Tibial artery (tissue), 4 donors: ENCODE results near the gene NEGR1.

ENCODE experiments used
- DNase-seq, 2 donors: peaks; one replicate each; pipeline ENCODE4 v3.0.0-alpha.2; 2019
- H3K27ac ChIP-seq, 2 donors: fragments of 200-600 bp; sonication (generic) in 1 of 2; 1 replicate in 1 of 2; 2 replicates in 1 of 2; pipeline ENCODE4 v1.5.1; 2018 to 2019; ENCODE audit warnings: mild to moderate bottlenecking in 1 of 2
- H3K27me3 ChIP-seq, 2 donors: fragments of 200-600 bp; sonication (generic) in 1 of 2; one replicate each; pipeline versions ENCODE4 v1.5.1 to v1.6.0; 2016 to 2019
- H3K36me3 ChIP-seq, 3 donors: fragments of 200-600 bp; sonication (generic) in 2 of 3; one replicate each; pipeline ENCODE4 v1.5.1; 2016 to 2019; ENCODE audit warnings: mild to moderate bottlenecking in 2 of 3
- H3K4me1 ChIP-seq, 4 donors: fragments of 200-600 bp; sonication (generic) in 2 of 4; 1 replicate in 3 of 4; 2 replicates in 1 of 4; pipeline ENCODE4 v1.5.1; 2016 to 2019
- H3K4me3 ChIP-seq, 2 donors: fragments of 200-600 bp; sonication (generic) in 1 of 2; 1 replicate in 1 of 2; 2 replicates in 1 of 2; pipeline ENCODE4 v1.5.1; 2018 to 2019; ENCODE audit warnings: mild to moderate bottlenecking in 2 of 2
- H3K9me3 ChIP-seq, 3 donors: fragments of 200-600 bp; sonication (generic) in 1 of 3; one replicate each; pipeline ENCODE4 v1.5.1; 2016 to 2019
- CTCF ChIP-seq, 2 experiments: fragments of 200-600 bp in 1 of 2; fragments of 450-650 bp in 1 of 2; IDR thresholded peaks; one replicate each; pipeline ENCODE4 v1.5.1; 2017 to 2019; ENCODE audit warnings: antibody characterized with exemption in 2 of 2, mild to moderate bottlenecking in 1 of 2, moderate library complexity in 1 of 2
- intact Hi-C: fragments of 100-400 bp; cut with DNase I; formaldehyde crosslinking; loops from one replicate; pipeline ENCODE4 v1.15.0; 2023; ENCODE audit warnings: low total_unique reads

The NEGR1 gene

GRCh38 chr1:72050551-72050950, 231.8 kb downstream of the NEGR1 start:
- no peak for DNase-seq
- H3K27me3 ChIP-seq, result no peaks in the 10 kb centered on the region
- peaks cover 0 to 8% (median 0%) of the 10 kb centered on the region in 4 donors for H3K4me1 ChIP-seq
- H3K36me3 ChIP-seq, result no peaks in the 10 kb centered on the region
- H3K27ac ChIP-seq, result no peak overlapping the region
- no peak for TF ChIP-seq CTCF (IDR thresholded peaks at IDR 0.05)
- H3K9me3 ChIP-seq, result no peaks in the 10 kb centered on the region
- intact Hi-C loops, result no loop called here
- no peak overlapping the region for H3K4me3 ChIP-seq

GRCh38 chr1:72037745-72038343, 244.5 kb downstream of the NEGR1 start:
- no peaks in the 10 kb centered on the region for H3K36me3 ChIP-seq
- H3K27me3 ChIP-seq, result no peaks in the 10 kb centered on the region
- intact Hi-C loops, result no loop called here
- no peaks in the 10 kb centered on the region for H3K4me1 ChIP-seq
- H3K9me3 ChIP-seq, result no peaks in the 10 kb centered on the region
- no peak for DNase-seq
- H3K27ac ChIP-seq, result no peak overlapping the region
- peak; percentile 31 to 33 for TF ChIP-seq CTCF (IDR thresholded peaks at IDR 0.05)
- no peak overlapping the region for H3K4me3 ChIP-seq

GRCh38 chr1:72034827-72035226, 247.5 kb downstream of the NEGR1 start:
- H3K4me3 ChIP-seq, result no peak overlapping the region
- DNase-seq, result no peak
- intact Hi-C loops, result no loop called here
- H3K4me1 ChIP-seq, result no peaks in the 10 kb centered on the region
- H3K27me3 ChIP-seq, result no peaks in the 10 kb centered on the region
- no peaks in the 10 kb centered on the region for H3K36me3 ChIP-seq
- no peaks in the 10 kb centered on the region for H3K9me3 ChIP-seq
- no peak for TF ChIP-seq CTCF (IDR thresholded peaks at IDR 0.05)
- no peak overlapping the region for H3K27ac ChIP-seq

- TF ChIP-seq CTCF (IDR thresholded peaks at IDR 0.05), result no peak
- DNase-seq, result no peak
- Histone ChIP-seq H3K9me3 (no peaks in the 10 kb centered on the region), H3K4me3 (no peak overlapping the region), H3K27ac (no peak overlapping the region), H3K4me1 (no peaks in the 10 kb centered on the region), H3K27me3 (no peaks in the 10 kb centered on the region), H3K36me3 (no peaks in the 10 kb centered on the region)
- intact Hi-C loops, result no loop called here
Observed at GRCh38 chr1:72023063-72023930, 259.0 kb downstream of the NEGR1 start.

GRCh38 chr1:72018562-72018961, 263.8 kb downstream of the NEGR1 start:
- no peak for TF ChIP-seq CTCF (IDR thresholded peaks at IDR 0.05)
- DNase-seq, result no peak
- no peaks in the 10 kb centered on the region for H3K36me3 ChIP-seq
- H3K4me3 ChIP-seq, result no peak overlapping the region
- no peaks in the 10 kb centered on the region for H3K9me3 ChIP-seq
- no peak overlapping the region for H3K27ac ChIP-seq
- no peaks in the 10 kb centered on the region for H3K27me3 ChIP-seq
- no peaks in the 10 kb centered on the region for H3K4me1 ChIP-seq
- intact Hi-C loops, result no loop called here
